OCI-LY3 (cell line): ENCODE data around the gene ZNF534.
"Not testable (repeated sequence)": the region's sequence is repeated elsewhere in the genome, so short reads cannot be mapped to it uniquely, and the experiment has no call there.

Experiments used
- H2AFZ ChIP-seq: fragments of 200-600, 300-600 bp; shearing (Covaris generic); 2 replicates; pipeline ENCODE4 v1.6.0; 2014; ENCODE audit warnings: antibody characterized with exemption, low read depth, low read length
- H3K27ac ChIP-seq: fragments of 200-600, 300-600 bp; sonication (generic); 2 replicates; pipeline ENCODE4 v1.5.1; 2014; ENCODE audit warnings: mild to moderate bottlenecking, low read length, moderate library complexity, mixed read lengths
- H3K27me3 ChIP-seq: fragments of 200-600, 300-600 bp; sonication (generic); 2 replicates; pipeline ENCODE4 v1.6.1; 2014; ENCODE audit warnings: low read depth, low read length, mixed read lengths
- H3K36me3 ChIP-seq: fragments of 200-600, 300-600 bp; sonication (generic); replicated peaks from 2 replicates; pipeline ENCODE3; 2014; ENCODE audit warnings: low read depth, low read length, mixed read lengths
- H3K4me1 ChIP-seq: fragments of 300-600, 200-600 bp; sonication (generic); 2 replicates; pipeline ENCODE4 v1.6.1; 2014; ENCODE audit warnings: low read length, mixed read lengths
- H3K4me2 ChIP-seq: fragments of 200-600, 300-600 bp; sonication (generic); 2 replicates; pipeline ENCODE4 v1.6.1; 2014; ENCODE audit warnings: low read length, mixed read lengths
- H3K4me3 ChIP-seq: fragments of 300-600, 200-600 bp; sonication (generic); 2 replicates; pipeline ENCODE4 v1.5.1; 2014; ENCODE audit warnings: antibody characterized with exemption, mild to moderate bottlenecking, low read length, moderate library complexity
- H3K79me2 ChIP-seq: fragments of 300-600, 200-600 bp; shearing (Covaris generic); 2 replicates; pipeline ENCODE4 v1.6.1; 2014; ENCODE audit warnings: mild to moderate bottlenecking, low read length, mixed read lengths
- H3K9ac ChIP-seq: fragments of 300-600, 200-600 bp; shearing (Covaris generic); 2 replicates; pipeline ENCODE4 v1.6.0; 2014; ENCODE audit warnings: mild to moderate bottlenecking, low read length, moderate library complexity
- H3K9me3 ChIP-seq: fragments of 200-600, 300-600 bp; shearing (Covaris generic); 2 replicates; pipeline ENCODE4 v1.6.1; 2014; ENCODE audit warnings: low read length, mixed read lengths; ENCODE audit not compliant: insufficient read depth
- H4K20me1 ChIP-seq: fragments of 200-600, 300-600 bp; sonication (generic); 2 replicates; pipeline ENCODE4 v1.6.1; 2016; ENCODE audit warnings: low read length, mixed read lengths; ENCODE audit not compliant: insufficient read depth
- EZH2phosphoT487 ChIP-seq: fragments of 200-600 bp; shearing (Covaris generic); IDR thresholded peaks from 2 replicates; pipeline ENCODE4 v1.6.1; 2018; ENCODE audit warnings: antibody characterized with exemption, mixed run types, low read depth
- TF ChIP-seq, protein P1 (sequence below): fragments of 200-600, 300-600 bp; sonication (generic); IDR thresholded peaks from 2 replicates; pipeline ENCODE4 v1.5.1; 2014; ENCODE audit warnings: antibody characterized with exemption, low read length, low read depth

Gene ZNF534

DNA sequence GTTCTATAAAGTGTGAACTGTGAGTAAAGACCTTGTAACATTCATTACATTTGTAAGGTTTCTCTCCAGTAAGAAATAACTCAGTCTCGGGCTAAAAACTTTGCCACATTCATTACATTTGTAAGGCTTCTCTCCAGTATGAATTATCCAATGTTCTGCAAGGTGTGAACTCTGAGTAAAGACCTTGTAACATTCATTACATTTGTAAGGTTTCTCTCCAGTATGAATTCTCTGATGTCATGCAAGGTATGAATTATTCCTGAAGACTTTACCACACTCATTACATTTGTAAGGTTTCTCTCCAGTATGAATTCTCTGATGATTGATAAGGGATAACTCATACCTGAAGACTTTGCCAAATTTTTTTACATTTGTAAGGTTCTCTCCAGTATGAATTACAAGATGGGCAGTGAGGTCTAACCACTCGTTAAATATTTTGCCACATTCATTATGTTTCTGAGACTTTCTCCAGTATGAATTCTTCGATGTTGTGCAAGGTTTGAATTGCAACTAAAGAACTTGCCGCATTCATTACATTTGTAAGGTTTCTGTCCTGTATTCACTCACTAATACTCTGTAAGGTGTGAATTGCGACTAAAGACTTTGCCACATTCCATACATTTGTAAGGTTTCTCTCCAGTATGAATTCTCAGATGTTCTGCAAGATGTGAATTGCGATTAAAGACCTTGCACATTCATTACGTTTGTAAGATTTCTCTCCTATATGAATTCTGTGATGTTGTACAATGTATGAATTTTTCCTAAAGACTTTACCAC is 45.6 kb downstream of the ZNF534 start:
- Histone ChIP-seq H3K79me2 (no peaks in the 10 kb centered on the region), H3K9me3 (peaks cover 76% of the 10 kb centered on the region)
- TF ChIP-seq, protein P1, sequence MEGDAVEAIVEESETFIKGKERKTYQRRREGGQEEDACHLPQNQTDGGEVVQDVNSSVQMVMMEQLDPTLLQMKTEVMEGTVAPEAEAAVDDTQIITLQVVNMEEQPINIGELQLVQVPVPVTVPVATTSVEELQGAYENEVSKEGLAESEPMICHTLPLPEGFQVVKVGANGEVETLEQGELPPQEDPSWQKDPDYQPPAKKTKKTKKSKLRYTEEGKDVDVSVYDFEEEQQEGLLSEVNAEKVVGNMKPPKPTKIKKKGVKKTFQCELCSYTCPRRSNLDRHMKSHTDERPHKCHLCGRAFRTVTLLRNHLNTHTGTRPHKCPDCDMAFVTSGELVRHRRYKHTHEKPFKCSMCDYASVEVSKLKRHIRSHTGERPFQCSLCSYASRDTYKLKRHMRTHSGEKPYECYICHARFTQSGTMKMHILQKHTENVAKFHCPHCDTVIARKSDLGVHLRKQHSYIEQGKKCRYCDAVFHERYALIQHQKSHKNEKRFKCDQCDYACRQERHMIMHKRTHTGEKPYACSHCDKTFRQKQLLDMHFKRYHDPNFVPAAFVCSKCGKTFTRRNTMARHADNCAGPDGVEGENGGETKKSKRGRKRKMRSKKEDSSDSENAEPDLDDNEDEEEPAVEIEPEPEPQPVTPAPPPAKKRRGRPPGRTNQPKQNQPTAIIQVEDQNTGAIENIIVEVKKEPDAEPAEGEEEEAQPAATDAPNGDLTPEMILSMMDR = no peak
- TF ChIP-seq EZH2phosphoT487 = no peak

DNA sequence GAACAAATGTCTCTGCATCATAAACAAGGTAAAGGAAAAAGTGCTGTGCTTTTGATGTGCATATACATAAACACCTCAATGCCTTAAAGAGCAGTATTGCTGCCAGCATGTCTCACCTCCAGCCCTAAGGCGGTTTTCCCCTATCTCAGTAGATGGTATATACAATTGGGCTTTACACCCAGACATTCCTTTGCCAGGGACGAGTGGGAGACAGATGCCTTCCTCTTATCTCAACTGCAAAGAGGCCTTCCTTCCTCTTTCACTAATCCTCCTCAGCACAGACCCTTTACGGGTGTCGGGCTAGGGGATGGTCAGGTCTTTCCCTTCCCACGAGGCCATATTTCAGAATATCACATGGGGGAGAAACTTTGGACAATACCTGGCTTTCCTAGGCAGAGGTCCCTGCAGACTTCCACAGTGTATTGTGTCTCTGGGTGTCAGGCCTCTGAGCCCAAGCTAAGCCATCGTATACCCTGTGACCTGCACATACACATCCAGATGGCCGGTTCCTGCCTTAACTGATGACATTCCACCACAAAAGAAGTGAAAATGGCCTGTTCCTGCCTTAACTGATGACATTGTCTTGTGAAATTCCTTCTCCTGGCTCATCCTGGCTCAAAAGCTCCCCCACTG is 55.3 kb downstream of the ZNF534 start:
- not testable (repeated sequence) for H3K4me3 ChIP-seq, H3K9me3 ChIP-seq, H4K20me1 ChIP-seq, H3K27ac ChIP-seq, H3K79me2 ChIP-seq, H3K9ac ChIP-seq, H3K27me3 ChIP-seq, H3K4me1 ChIP-seq, H3K4me2 ChIP-seq, H3K36me3 ChIP-seq, H2AFZ ChIP-seq

More for the DNA sequence above, 45.6 kb downstream of the ZNF534 start:
- no peak overlapping the region for H3K4me2 ChIP-seq
- no peaks in the 10 kb centered on the region for H4K20me1 ChIP-seq
- H3K9ac ChIP-seq = no peak overlapping the region
- H3K4me3 ChIP-seq = no peak overlapping the region
- no peak overlapping the region for H2AFZ ChIP-seq
- H3K27me3 ChIP-seq = no peaks in the 10 kb centered on the region
- no peaks in the 10 kb centered on the region for H3K36me3 ChIP-seq
- H3K4me1 ChIP-seq = no peaks in the 10 kb centered on the region
- H3K27ac ChIP-seq = no peak overlapping the region

DNA sequence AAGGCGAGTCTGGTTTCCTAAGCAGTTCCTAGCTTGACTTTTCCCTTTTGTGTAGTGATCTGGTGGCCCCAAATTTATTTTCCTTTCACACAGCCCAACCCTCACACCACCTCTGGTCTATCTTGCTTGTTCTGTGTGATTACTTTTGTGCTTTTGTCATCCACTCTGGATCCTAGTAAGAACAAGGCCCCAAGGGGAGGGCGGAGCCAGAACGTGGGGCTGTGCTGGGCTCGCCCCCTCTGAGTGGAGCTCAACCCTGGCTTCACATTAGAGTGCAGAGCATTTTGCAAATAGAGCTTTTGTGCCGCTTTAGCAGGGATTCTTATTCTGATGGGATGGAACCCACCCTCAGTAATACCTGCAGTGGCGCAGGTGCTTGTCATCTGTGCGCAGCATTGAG is 56.1 kb downstream of the ZNF534 start:
- H2AFZ ChIP-seq, H3K27ac ChIP-seq, H3K4me1 ChIP-seq, H3K9ac ChIP-seq, H3K79me2 ChIP-seq, H3K4me3 ChIP-seq, H3K36me3 ChIP-seq, H3K4me2 ChIP-seq, H3K27me3 ChIP-seq, H3K9me3 ChIP-seq, H4K20me1 ChIP-seq: not testable (repeated sequence)

DNA sequence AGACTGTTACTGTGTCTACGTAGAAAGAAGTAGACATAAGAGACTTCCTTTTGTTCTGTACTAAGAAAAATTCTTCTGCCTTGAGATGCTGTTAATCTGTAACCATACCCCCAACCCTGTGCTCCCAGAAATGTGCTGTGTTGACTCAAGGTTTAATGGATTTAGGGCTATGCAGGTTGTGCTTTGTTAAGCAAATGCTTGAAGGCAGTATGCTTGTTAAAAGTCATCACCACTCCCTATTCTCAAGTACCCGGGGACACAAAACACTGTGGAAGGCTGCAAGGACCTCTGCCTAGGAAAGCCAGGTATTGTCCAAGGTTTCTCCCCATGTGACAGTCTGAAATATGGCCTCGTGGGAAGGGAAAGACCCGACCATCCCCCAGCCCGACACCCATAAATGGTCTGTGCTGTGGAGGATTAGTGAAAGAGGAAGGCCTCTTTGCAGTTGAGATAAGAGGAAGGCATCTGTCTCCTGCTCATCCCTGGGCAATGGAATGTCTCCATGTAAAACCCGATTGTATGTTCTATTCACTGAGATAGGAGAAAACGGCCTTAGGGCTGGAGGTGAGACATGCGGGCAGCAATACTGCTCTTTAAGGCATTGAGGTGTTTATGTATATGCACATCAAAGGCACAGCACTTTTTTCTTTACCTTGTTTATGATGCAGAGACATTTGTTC is 56.8 kb downstream of the ZNF534 start:
- H3K4me1 ChIP-seq, H3K9ac ChIP-seq, H3K27me3 ChIP-seq, H3K9me3 ChIP-seq, H3K27ac ChIP-seq, H3K79me2 ChIP-seq, H3K36me3 ChIP-seq, H2AFZ ChIP-seq, H3K4me2 ChIP-seq, H4K20me1 ChIP-seq, H3K4me3 ChIP-seq: not testable (repeated sequence)

DNA sequence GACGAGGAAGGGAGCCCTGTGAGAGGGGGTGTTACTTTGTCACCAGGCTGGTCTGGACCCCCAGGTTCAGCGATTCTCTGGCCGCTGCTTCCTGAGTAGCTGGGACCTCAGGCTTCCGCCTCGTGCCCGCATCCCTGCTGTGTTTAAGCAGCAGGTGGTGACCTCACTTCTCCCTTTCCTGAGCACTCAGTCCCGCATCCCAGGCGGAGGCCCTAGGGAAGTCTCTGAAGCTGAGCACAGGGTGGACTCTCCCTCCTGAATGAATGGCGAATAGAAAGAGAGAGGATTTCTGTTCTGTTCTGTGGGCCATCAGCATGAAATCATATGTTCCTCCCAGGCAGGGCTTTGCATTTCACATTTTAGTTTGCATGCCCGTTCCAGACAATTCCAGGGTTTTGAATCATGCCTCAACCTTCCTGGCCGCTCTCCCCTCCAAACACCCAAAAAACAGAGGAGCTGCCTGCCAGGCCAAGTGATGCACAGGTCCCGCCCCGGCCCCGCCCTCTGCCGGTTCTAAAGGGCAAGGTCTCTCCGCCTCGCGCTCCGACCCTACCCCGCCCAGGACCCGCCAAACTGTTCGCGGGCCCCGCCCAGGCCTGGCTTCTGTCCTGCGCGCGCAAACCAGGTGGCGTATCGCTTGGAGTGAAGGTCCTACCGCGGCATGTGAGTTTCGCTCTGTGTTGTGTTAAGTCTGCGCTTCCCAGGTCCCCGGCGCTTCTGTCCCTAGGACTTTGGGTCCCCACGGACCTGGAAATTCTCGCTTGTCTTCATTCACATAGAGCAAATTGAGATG is 63.4 kb downstream of the ZNF534 start:
- no peaks in the 10 kb centered on the region for H3K4me1 ChIP-seq
- no peak overlapping the region for H3K27ac ChIP-seq
- H3K4me2 ChIP-seq = no peak overlapping the region
- H3K36me3 ChIP-seq = no peaks in the 10 kb centered on the region
- H3K9me3 ChIP-seq = no peaks in the 10 kb centered on the region
- H4K20me1 ChIP-seq = no peaks in the 10 kb centered on the region
- H3K4me3 ChIP-seq = no peak overlapping the region
- TF ChIP-seq, protein P1 = no peak
- no peak for TF ChIP-seq EZH2phosphoT487
- no peaks in the 10 kb centered on the region for H3K79me2 ChIP-seq
- no peak overlapping the region for H3K9ac ChIP-seq
- H3K27me3 ChIP-seq = no peaks in the 10 kb centered on the region
- H2AFZ ChIP-seq = no peak overlapping the region
